Measurements from ENCODE around the gene UCK1. TPM values are rescaled to one million over a fixed set of nuclear protein-coding genes. Genes with fewer than 3 reads are reported as not detected.

UCK1 gene
- total RNA-seq, 4 donors from 2014 or later: 22.0 to 35.1 (median 25.4) TPM

GRCh38 chr9:131490514-131490913 lies 40.5 kb downstream of the UCK1 start:
- WGBS, 2 donors: 65 to 68% methylated on average over 8 of the region's 8 CpGs
- DNase-seq (ENCODE audit: low spot score in 2 of 2): no peak
- no peak overlapping the region for H3K4me3 ChIP-seq (ENCODE audit: low read depth, poor library complexity, severe bottlenecking)
- intact Hi-C loops (cut with DNase I; ENCODE audit: low total_unique reads): loop anchor here (10.0 kb wide), 1 partner anchor 96 kb away; the partner anchor contains the start of gene PRRC2B
- TF ChIP-seq, protein P1, sequence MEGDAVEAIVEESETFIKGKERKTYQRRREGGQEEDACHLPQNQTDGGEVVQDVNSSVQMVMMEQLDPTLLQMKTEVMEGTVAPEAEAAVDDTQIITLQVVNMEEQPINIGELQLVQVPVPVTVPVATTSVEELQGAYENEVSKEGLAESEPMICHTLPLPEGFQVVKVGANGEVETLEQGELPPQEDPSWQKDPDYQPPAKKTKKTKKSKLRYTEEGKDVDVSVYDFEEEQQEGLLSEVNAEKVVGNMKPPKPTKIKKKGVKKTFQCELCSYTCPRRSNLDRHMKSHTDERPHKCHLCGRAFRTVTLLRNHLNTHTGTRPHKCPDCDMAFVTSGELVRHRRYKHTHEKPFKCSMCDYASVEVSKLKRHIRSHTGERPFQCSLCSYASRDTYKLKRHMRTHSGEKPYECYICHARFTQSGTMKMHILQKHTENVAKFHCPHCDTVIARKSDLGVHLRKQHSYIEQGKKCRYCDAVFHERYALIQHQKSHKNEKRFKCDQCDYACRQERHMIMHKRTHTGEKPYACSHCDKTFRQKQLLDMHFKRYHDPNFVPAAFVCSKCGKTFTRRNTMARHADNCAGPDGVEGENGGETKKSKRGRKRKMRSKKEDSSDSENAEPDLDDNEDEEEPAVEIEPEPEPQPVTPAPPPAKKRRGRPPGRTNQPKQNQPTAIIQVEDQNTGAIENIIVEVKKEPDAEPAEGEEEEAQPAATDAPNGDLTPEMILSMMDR (IDR thresholded peaks at IDR 0.05): no peak
- no peak for TF ChIP-seq POLR2A (IDR thresholded peaks at IDR 0.05)

DNA sequence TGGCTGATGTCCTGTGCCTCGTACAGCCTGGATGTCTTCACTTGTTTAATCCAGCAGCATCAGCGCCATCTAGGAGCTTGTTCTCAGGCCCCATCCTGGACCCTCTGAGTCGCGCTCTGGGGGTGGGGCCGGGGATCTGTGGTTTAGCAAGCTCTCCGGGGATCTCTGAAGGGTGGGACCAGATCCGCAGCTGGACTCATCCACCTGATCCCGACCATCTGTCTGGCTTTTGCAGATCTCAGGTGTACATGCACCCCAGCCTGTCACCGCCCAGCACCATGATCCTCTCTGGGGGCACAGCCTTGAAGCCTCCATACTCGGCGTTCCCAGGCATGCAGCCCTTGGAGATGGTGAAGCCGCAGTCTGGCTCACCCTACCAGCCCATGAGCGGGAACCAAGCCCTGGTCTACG lies 43.4 kb downstream of the UCK1 start:
- intact Hi-C loops (cut with DNase I; ENCODE audit: low total_unique reads): no loop called here

DNA sequence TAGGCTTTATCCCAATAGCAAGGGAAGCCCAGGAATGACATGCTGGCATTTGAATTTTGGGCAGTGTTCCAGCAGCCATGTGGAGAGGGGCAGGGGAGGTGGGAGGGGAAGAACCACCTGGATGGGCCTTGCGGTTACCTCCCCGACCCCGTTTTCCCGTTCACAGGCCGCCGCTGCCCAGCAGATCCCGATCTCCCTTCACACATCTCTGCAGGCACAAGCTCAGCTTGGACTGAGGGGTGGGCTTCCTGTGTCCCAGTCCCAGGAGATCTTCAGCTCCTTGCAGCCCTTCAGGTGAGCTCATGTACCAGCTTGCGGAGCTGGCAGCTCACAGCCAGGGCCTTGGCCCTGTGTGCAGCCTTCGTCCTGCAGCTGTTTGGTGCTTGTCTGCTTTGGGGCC lies 44.1 kb downstream of the UCK1 start:
- WGBS, 2 donors: 64 to 75% methylated on average over 8 to 9 of the region's 9 CpGs
- no peak for DNase-seq (ENCODE audit: low spot score in 2 of 2)
- intact Hi-C loops (cut with DNase I; ENCODE audit: low total_unique reads): no loop called here
- no peak overlapping the region for H3K4me3 ChIP-seq (ENCODE audit: low read depth, poor library complexity, severe bottlenecking)
- no peak for TF ChIP-seq POLR2A (IDR thresholded peaks at IDR 0.05)
- TF ChIP-seq, protein P1 (IDR thresholded peaks at IDR 0.05): no peak

More for the DNA sequence above, 43.4 kb downstream of the UCK1 start:
- no peak for DNase-seq (ENCODE audit: low spot score in 2 of 2)
- TF ChIP-seq, protein P1 (IDR thresholded peaks at IDR 0.05): no peak
- TF ChIP-seq POLR2A (IDR thresholded peaks at IDR 0.05): no peak
- H3K4me3 ChIP-seq (ENCODE audit: low read depth, poor library complexity, severe bottlenecking): no peak overlapping the region
- 71 to 75% methylated on average over 14 of the region's 14 CpGs for WGBS, 2 donors

DNA sequence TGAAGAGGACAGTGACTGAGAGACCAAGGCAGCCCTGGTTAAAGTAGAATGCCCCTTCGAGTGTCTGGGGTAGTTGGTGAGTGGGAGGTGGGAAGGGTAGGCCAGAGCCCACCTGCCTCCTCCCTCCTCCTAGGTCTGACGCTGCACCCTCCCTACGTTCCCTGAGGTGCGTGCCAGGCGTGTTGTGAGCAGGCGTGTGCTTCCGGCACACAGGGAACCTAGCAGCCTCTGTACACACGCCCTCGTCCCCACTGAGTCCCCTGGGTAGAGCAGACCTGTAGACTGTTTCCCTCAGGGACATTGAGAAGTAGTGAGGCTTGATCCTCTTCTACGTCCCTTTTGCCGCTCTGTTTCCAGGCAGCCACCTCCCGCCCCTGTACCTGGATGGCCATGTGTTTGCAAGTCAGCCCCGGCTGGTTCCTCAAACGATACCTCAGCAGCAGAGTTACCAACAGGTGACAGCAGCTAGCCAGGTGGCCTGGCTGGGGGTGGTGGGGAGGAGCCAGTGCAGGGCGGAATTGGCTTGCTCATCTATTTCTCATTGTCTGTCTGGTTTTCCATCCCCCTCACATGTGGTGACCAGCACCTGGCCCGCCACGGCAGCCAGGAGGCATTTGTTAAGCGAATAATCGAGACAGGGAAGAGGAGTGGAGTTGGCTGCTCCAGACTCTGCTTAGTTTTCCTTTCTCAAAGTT lies 45.2 kb downstream of the UCK1 start:
- intact Hi-C loops (cut with DNase I; ENCODE audit: low total_unique reads): no loop called here
- DNase-seq (ENCODE audit: low spot score in 2 of 2): no peak
- H3K4me3 ChIP-seq (ENCODE audit: low read depth, poor library complexity, severe bottlenecking): no peak overlapping the region
- WGBS, 2 donors: 56 to 73% methylated on average over 19 of the region's 19 CpGs
- TF ChIP-seq, protein P1 (IDR thresholded peaks at IDR 0.05): no peak
- TF ChIP-seq POLR2A (IDR thresholded peaks at IDR 0.05): no peak

DNA sequence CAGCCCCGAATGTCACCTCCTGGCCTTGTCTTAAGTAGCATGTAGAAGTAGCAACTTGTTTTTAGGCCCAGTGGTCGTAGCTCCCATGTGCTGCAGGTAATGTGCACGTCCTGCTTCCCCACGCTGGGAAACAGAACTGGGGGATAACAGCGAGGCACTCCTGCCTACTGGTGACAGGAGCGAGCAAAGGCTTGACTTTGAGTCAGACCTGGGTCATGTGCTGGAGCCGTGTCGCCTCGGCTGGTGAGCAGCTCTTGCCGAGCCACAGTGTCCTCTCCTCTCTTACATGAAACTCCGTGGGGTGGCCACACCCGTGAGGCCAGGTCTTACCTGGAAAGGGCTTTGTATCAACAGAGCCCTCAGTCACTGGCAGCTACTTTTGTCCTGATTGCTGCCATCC lies 45.9 kb downstream of the UCK1 start:
- 72 to 75% methylated on average over 12 of the region's 12 CpGs for WGBS, 2 donors
- no peak for DNase-seq (ENCODE audit: low spot score in 2 of 2)
- intact Hi-C loops (cut with DNase I; ENCODE audit: low total_unique reads): no loop called here
- TF ChIP-seq, protein P1 (IDR thresholded peaks at IDR 0.05): no peak
- TF ChIP-seq POLR2A (IDR thresholded peaks at IDR 0.05): no peak
- no peak overlapping the region for H3K4me3 ChIP-seq (ENCODE audit: low read depth, poor library complexity, severe bottlenecking)

All from lower leg skin (tissue), 4 donors.